K562 (cell line): Measurements from ENCODE around the gene PTPRE. TPM values are rescaled to one million over a fixed set of nuclear protein-coding genes. Genes with fewer than 3 reads are reported as not detected.

ENCODE experiments used
- ATAC-seq: fragments of 200-7000 bp; cut with Tn5 transposase; 3 replicates; pipeline ENCODE4 v1.9.1; 2020; ENCODE audit warnings: moderate library complexity
- BruUV-seq: library from RNA; stranded (reverse); fragments of 400-500 nt; replicated peaks from 2 replicates; lab custom pipeline; 2021; lab: Mats Ljungman, UMichigan
- CTCF ChIA-PET: fragments of 300-600 bp; formaldehyde crosslinking; extraction: SDS; loops from one replicate; lab custom pipeline; 2021; ENCODE audit warnings: low intra/inter-chr PET ratio; lab: Yijun Ruan, JAX
- POLR2A ChIA-PET: fragments of 300-600, 350-650 bp; sonication (Branson Sonifier 250); formaldehyde crosslinking; extraction: SDS; loops from one replicate; lab custom pipeline; 2021; ENCODE audit warnings: antibody characterized with exemption, inconsistent platforms; lab: Yijun Ruan, JAX
- DNase-seq, 4 experiments: peaks; one replicate each; pipeline versions ENCODE4 v3.0.0 to v3.0.0-alpha.2; 2011 to 2018; ENCODE audit warnings: low spot score in 3 of 4, mixed read lengths in 3 of 4; ENCODE audit errors: extremely low read depth in 1 of 4
- FAIRE-seq: peaks from 2 replicates; lab custom pipeline; 2011; peaks lifted over from hg19 to GRCh38; lab: Jason Lieb, UNC
- H2AFZ ChIP-seq: 2 replicates; pipeline ENCODE4 v1.6.0; 2011; ENCODE audit warnings: low read depth, low read length, control low read depth, inconsistent platforms
- H3K27ac ChIP-seq: fragments of 200-600 bp; 3 replicates; pipeline ENCODE4 v1.8.0; 2011; ENCODE audit warnings: low read depth, mild to moderate bottlenecking, control low read depth, inconsistent platforms, low read length, moderate library complexity, mixed read lengths; ENCODE audit errors: extremely low read depth
- H3K27me3 ChIP-seq, 2 experiments: fragments of 300-600 bp in 1 of 2; 2 replicates in 1 of 2; 3 replicates in 1 of 2; pipeline versions ENCODE4 v1.6.0 to v1.8.0; 2011; ENCODE audit warnings: inconsistent platforms in 2 of 2, low read length in 2 of 2, mild to moderate bottlenecking in 1 of 2, mixed read lengths in 1 of 2, moderate library complexity in 1 of 2; ENCODE audit not compliant: control insufficient read depth in 2 of 2, insufficient read depth in 2 of 2
- H3K36me3 ChIP-seq: fragments of 300-600 bp; 3 replicates; pipeline ENCODE4 v1.8.0; 2011; ENCODE audit warnings: mild to moderate bottlenecking, low read length, inconsistent platforms; ENCODE audit not compliant: control insufficient read depth, insufficient read depth
- H3K4me1 ChIP-seq, 2 experiments: fragments of 200-600 bp in 1 of 2; replicated peaks in 1 of 2; 2 replicates in 1 of 2; 3 replicates in 1 of 2; pipeline versions ENCODE4 v1.5.1 to v1.8.0; 2011; ENCODE audit warnings: inconsistent platforms in 2 of 2, low read length in 2 of 2, mild to moderate bottlenecking in 1 of 2, mixed read lengths in 1 of 2, moderate library complexity in 1 of 2; ENCODE audit not compliant: control insufficient read depth in 2 of 2, insufficient read depth in 2 of 2
- H3K4me2 ChIP-seq: 2 replicates; pipeline ENCODE4 v1.6.1; 2011; ENCODE audit warnings: low read length, control low read depth, inconsistent platforms, mixed read lengths; ENCODE audit not compliant: insufficient read depth
- H3K4me3 ChIP-seq: fragments of 200-600 bp; sonication (generic), shearing (Covaris generic); 2 replicates; pipeline ENCODE4 v1.5.1; 2016; ENCODE audit warnings: control low read depth, inconsistent platforms
- H3K79me2 ChIP-seq: fragments of 200-600 bp; 3 replicates; pipeline ENCODE4 v1.8.0; 2011; ENCODE audit warnings: low read length, inconsistent platforms; ENCODE audit not compliant: control insufficient read depth, insufficient read depth
- H3K9ac ChIP-seq, 2 experiments: 2 replicates each; pipeline versions ENCODE4 v1.6.0 to v1.6.1; 2011; ENCODE audit warnings: low read depth in 2 of 2, low read length in 2 of 2, control low read depth in 1 of 2, inconsistent platforms in 1 of 2, mild to moderate bottlenecking in 1 of 2, mixed read lengths in 1 of 2; ENCODE audit not compliant: insufficient read depth in 1 of 2
- H3K9me1 ChIP-seq: one replicate; pipeline ENCODE4 v1.6.0; 2011; ENCODE audit warnings: inconsistent platforms, mild to moderate bottlenecking, low read length, moderate library complexity; ENCODE audit not compliant: control insufficient read depth, insufficient read depth
- H3K9me3 ChIP-seq: replicated peaks from 2 replicates; pipeline ENCODE4 v1.5.1; 2011; ENCODE audit warnings: low read depth, low read length, inconsistent platforms; ENCODE audit not compliant: control insufficient read depth, insufficient read depth
- H4K20me1 ChIP-seq: replicated peaks from 2 replicates; pipeline ENCODE4 v1.6.1; 2011; ENCODE audit warnings: low read length, inconsistent platforms, mixed read lengths; ENCODE audit not compliant: control insufficient read depth, insufficient read depth
- CHD2 ChIP-seq: IDR thresholded peaks from 2 replicates; pipeline ENCODE4 v1.6.1; 2011; ENCODE audit warnings: low read depth, low read length
- DPF2 ChIP-seq: fragments of 450-650 bp; IDR thresholded peaks from 2 replicates; pipeline ENCODE4 v1.6.1; 2016
- SIN3A ChIP-seq, 2 experiments: fragments of 150-350 bp in 1 of 2; IDR thresholded peaks; 2 replicates each; pipeline ENCODE4 v1.6.1; 2011 to 2016; ENCODE audit warnings: borderline replicate concordance in 2 of 2, low read depth in 2 of 2, low read length in 2 of 2, mild to moderate bottlenecking in 2 of 2, moderate library complexity in 2 of 2; ENCODE audit not compliant: control insufficient read depth in 1 of 2
- ZEB2 ChIP-seq: fragments of 450-650 bp; IDR thresholded peaks from 2 replicates; pipeline ENCODE4 v1.6.1; 2016
- ZNF431 ChIP-seq: sonication (generic); formaldehyde crosslinking; IDR thresholded peaks from 2 replicates; pipeline ENCODE4 v1.8.0; 2022; ENCODE audit warnings: mild to moderate bottlenecking, missing genetic modification reagents
- ZNF512 ChIP-seq: IDR thresholded peaks from 2 replicates; pipeline ENCODE4 v1.6.1; 2016; ENCODE audit warnings: missing genetic modification characterization, missing compliant biosample characterization
- WGBS: fragments of 100-300 bp; shearing (Covaris generic); methylation state at CpG from one replicate; pipeline ENCODE4 v1.1.6; 2016; ENCODE audit warnings: low coverage, mixed read lengths; ENCODE audit not compliant: insufficient coverage; ENCODE audit errors: missing lambda C conversion rate; 5-methylcytosine and 5-hydroxymethylcytosine counted together
- in situ Hi-C: fragments of 300-500 bp; cut with MboI; formaldehyde crosslinking; loops from 4 replicates; pipeline ENCODE4 v1.15.0; 2018; ENCODE audit warnings: inconsistent platforms, mixed read lengths
- intact Hi-C: fragments of 100-400 bp; cut with micrococcal nuclease; formaldehyde crosslinking; loops from 2 replicates; pipeline ENCODE4 v1.14.2; 2022
- polyA plus RNA-seq, 8 experiments: library from polyadenylated mRNA; depleted of rRNA in 4 of 8; stranded (reverse) in 5 of 8; unstranded in 3 of 8; fragments of >200 nt; fragmentation: Nextera tagmentation in 2 of 8; fragmentation: Illumina TruSeq in 1 of 8; extraction: Ambion mirVana in 2 of 8; extraction: Trizol in 1 of 8; gene quantifications; 2 replicates each; pipeline versions ENCODE4 v1.2.1 to v1.2.3, GENCODE V29; 2011 to 2014; ENCODE audit warnings: inconsistent platforms in 1 of 8, missing spikeins in 1 of 8
- total RNA-seq, 7 experiments: library from RNA; depleted of rRNA in 6 of 7; stranded (reverse); fragments of >200 nt in 6 of 7; fragmentation: Illumina TruSeq in 2 of 7; extraction: Trizol in 2 of 7; gene quantifications; 2 replicates each; pipeline versions ENCODE4 v1.2.1 to v1.2.3, GENCODE V29; 2011 to 2021; ENCODE audit warnings: low replicate concordance in 1 of 7

PTPRE gene
- total and polyA plus RNA-seq, 9 of the 15 experiments (the other 6 are each of a cell fraction or from before 2014, with no cell fraction given): 0.01 to 0.13 (median 0.04) TPM; not detected in 4

- no peaks in the 10 kb centered on the region for H4K20me1 ChIP-seq
- no peak overlapping the region for H3K27ac ChIP-seq
- ChIA-PET CTCF (no interaction called here), POLR2A (no interaction called here)
- no peaks in the 10 kb centered on the region for H3K4me1 ChIP-seq
- 0% methylated on average over 10 of the region's 12 CpGs for WGBS
- H3K36me3 ChIP-seq: no peaks in the 10 kb centered on the region
- H3K9ac ChIP-seq: no peak overlapping the region
- H3K79me2 ChIP-seq: no peaks in the 10 kb centered on the region
- H2AFZ ChIP-seq: no peak overlapping the region
- intact Hi-C loops (no loop called here), in situ Hi-C loops (no loop called here)
- FAIRE-seq: no peak
- BruUV-seq: no TSS peak
- H3K9me1 ChIP-seq: no peaks in the 10 kb centered on the region
- DNase-seq: no peak
- peaks cover 0 to 4% of the 10 kb centered on the region in 2 experiments; a peak in 1 of 5 replicates for H3K27me3 ChIP-seq
- H3K4me2 ChIP-seq: no peak overlapping the region
- no peak for ATAC-seq
- H3K9me3 ChIP-seq: no peaks in the 10 kb centered on the region
- H3K4me3 ChIP-seq: no peak overlapping the region
- TF ChIP-seq CHD2: no peak
- TF ChIP-seq SIN3A (IDR thresholded peaks at IDR 0.05; ENCODE audit: borderline replicate concordance in 2 of 2, control insufficient read depth in 1 of 2, low read depth in 2 of 2, low read length in 2 of 2): no peak
Measured at GRCh38 chr10:127886371-127887051, 20.4 kb upstream of the PTPRE start.

- ChIA-PET CTCF (no interaction called here), POLR2A (no interaction called here)
- Histone ChIP-seq H4K20me1 (no peaks in the 10 kb centered on the region), H3K4me1 (no peaks in the 10 kb centered on the region), H3K4me2 (no peak overlapping the region), H3K9me1 (no peaks in the 10 kb centered on the region), H3K79me2 (no peaks in the 10 kb centered on the region), H3K4me3 (no peak overlapping the region), H3K27ac (no peak overlapping the region), H3K9me3 (no peaks in the 10 kb centered on the region), H2AFZ (no peak overlapping the region), H3K9ac (no peak overlapping the region), H3K27me3 (peaks cover 0 to 4% of the 10 kb centered on the region in 2 experiments; a peak in 1 of 5 replicates), H3K36me3 (no peaks in the 10 kb centered on the region)
- 0% methylated on average over 12 of the region's 16 CpGs for WGBS
- no peak for TF ChIP-seq ZNF512 (tag)
- no peak for TF ChIP-seq ZEB2
- TF ChIP-seq DPF2: no peak
- TF ChIP-seq ZNF431 (CRISPR knock-in tag): no peak
- ATAC-seq (no peak), FAIRE-seq (no peak), DNase-seq (no peak)
- no TSS peak for BruUV-seq
- in situ Hi-C loops (no loop called here), intact Hi-C loops (no loop called here)
Measured at GRCh38 chr10:127887541-127888415, 19.1 kb upstream of the PTPRE start.
